Measurements from ENCODE around the gene EGR1.

- TF ChIP-seq CTCF (IDR thresholded peaks at IDR 0.05) (peak; percentile 89 to 97), POLR2AphosphoS5 (IDR thresholded peaks at IDR 0.05) (peak in 2 of 3 donors; percentile 84 to 91), EP300 (IDR thresholded peaks at IDR 0.05) (no peak)
Measured at GRCh38 chr5:138464008-138464387, 1.3 kb upstream of the EGR1 start.

All from suprapubic skin (tissue), 4 donors.